Liver (tissue), 3 donors: Measurements from ENCODE around the gene SOX18.

Source experiments
- RXRA ChIP-seq, 2 donors: IDR thresholded peaks; 2 replicates each; pipeline ENCODE4 v1.6.1; 2017 to 2018; ENCODE audit warnings: antibody characterized with exemption in 2 of 2, mild to moderate bottlenecking in 1 of 2
- YY1 ChIP-seq: IDR thresholded peaks from 2 replicates; pipeline ENCODE4 v1.6.1; 2016; ENCODE audit warnings: antibody characterized with exemption, mild to moderate bottlenecking
- TF ChIP-seq, protein P1 (sequence below): fragments of 150-350 bp; IDR thresholded peaks from 2 replicates; pipeline ENCODE4 v1.5.1; 2017; ENCODE audit warnings: improper control_type of control experiment, low read depth, low read length; ENCODE audit not compliant: missing input control
- TF ChIP-seq, protein P2 (sequence below): IDR thresholded peaks from 2 replicates; pipeline ENCODE4 v1.6.1; 2016; ENCODE audit warnings: antibody characterized with exemption
- donor health status: healthy.
- donor health status: healthy.

DNA sequence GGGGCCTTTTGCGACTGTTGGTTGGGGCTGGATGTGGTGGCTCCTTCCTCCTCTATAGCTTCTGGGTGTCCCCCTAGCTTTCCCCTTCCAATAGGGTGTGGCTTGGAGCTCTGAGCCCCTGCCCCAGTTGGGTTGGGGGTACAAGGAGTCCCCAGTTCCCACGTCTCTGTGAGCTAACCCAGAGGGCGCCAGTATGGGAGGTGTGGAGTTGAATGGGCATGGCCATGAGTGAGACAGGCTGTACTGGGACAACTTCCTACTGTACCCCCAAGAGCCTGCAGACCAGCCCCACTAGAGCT is 12.3 kb downstream of the SOX18 start:
- TF ChIP-seq YY1 = no peak
- TF ChIP-seq, protein P1, sequence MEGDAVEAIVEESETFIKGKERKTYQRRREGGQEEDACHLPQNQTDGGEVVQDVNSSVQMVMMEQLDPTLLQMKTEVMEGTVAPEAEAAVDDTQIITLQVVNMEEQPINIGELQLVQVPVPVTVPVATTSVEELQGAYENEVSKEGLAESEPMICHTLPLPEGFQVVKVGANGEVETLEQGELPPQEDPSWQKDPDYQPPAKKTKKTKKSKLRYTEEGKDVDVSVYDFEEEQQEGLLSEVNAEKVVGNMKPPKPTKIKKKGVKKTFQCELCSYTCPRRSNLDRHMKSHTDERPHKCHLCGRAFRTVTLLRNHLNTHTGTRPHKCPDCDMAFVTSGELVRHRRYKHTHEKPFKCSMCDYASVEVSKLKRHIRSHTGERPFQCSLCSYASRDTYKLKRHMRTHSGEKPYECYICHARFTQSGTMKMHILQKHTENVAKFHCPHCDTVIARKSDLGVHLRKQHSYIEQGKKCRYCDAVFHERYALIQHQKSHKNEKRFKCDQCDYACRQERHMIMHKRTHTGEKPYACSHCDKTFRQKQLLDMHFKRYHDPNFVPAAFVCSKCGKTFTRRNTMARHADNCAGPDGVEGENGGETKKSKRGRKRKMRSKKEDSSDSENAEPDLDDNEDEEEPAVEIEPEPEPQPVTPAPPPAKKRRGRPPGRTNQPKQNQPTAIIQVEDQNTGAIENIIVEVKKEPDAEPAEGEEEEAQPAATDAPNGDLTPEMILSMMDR = no peak
- TF ChIP-seq, protein P2, sequence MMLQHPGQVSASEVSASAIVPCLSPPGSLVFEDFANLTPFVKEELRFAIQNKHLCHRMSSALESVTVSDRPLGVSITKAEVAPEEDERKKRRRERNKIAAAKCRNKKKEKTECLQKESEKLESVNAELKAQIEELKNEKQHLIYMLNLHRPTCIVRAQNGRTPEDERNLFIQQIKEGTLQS = no peak
- no peak for TF ChIP-seq RXRA (IDR thresholded peaks at IDR 0.05)
